Hematopoietic multipotent progenitor cell treated with erythropoietin and hydrocortisone succinate and interleukin-3 and kit ligand, for 17 days (in vitro differentiated cells): ENCODE data around the gene LOXL4.

Experiments used
- DNase-seq: peaks from one replicate; pipeline ENCODE4 v3.0.0-alpha.2; 2015; ENCODE audit warnings: low spot score

The LOXL4 gene

DNA sequence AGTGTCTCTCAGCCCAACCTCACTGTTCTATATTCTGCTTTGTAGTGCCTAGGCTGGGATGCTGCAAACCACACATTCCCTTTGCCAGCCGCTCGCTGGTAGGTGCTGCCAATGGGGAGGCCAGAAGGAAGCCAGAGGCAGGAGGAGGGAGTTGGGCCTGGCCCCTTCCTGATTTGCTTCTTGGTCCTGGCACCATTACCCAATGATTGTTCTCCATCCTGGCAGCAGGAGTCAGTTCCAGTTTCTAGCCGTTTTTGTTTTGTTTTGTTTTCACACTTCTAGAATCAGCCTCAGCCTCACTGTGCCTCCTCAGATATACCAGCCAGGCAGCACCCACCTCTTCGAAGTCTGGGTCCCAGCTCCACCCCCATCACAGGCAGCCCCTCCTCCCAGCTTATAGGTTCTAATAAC is 27.4 kb upstream of the LOXL4 start:
- DNase-seq: no peak

- DNase-seq: no peak
Measured at GRCh38 chr10:98294270-98294627, 26.3 kb upstream of the LOXL4 start.

GRCh38 chr10:98293550-98294269 is 25.7 kb upstream of the LOXL4 start:
- DNase-seq: no peak

DNA sequence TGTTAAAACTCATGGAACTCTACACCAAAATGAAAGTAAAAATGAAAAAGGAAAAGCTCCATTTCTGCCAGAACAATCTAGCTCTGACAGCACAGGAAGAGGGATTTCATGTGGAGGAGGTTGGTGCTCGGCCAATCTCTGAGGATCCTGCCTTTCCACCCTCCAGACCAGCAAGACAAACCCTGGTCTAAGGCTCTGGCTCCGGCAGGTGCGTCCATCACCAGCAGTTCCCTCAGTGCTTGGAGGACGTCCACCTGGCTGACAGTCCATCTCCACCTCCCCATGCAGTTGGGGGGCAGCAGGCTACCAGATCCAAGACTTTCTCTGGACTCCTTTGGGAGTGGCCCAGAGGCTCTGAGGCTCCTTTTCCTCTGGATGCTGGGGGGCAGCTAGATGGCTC is 25.0 kb upstream of the LOXL4 start:
- DNase-seq: no peak

DNA sequence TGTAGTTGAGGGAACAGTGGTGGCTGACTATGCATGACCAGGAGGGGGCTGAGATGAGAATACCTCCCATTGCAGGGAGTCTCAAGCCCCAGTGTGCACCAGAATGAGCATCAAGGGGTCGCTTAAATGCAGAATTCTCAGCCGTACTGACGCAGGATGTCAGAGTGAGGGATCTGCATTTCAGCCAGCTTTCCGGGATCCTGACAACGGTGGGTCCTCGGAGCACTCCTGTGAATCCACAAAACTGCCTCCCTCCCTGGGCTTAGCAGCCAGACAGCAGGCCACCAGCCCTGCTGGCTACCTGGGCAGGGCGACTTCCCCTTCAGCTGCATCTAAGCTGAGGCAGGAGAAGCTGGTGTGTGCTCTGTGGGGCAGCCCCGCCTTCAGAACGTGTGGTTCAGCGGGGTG is 21.8 kb upstream of the LOXL4 start:
- DNase-seq: no peak

GRCh38 chr10:98287321-98287720 is 19.3 kb upstream of the LOXL4 start:
- no peak for DNase-seq

DNA sequence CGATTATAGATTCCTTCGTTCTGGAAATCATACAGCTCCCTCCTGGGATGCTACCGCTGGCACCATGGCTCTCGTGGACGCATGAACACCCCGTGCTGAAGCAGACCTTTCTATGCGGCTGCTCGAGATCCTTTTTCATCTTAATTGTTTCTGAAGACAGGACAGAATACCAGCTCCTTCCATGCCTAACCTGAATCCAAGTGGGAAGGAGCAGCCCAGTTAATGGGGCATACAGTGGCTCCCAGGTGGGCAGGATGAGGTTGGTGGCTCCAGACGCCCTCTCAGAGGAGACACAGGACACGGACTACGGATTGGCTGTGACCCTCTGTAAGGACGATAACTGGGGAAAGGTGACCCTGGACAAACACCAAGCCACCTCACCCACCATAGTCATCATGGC is 18.4 kb upstream of the LOXL4 start:
- no peak for DNase-seq

DNA sequence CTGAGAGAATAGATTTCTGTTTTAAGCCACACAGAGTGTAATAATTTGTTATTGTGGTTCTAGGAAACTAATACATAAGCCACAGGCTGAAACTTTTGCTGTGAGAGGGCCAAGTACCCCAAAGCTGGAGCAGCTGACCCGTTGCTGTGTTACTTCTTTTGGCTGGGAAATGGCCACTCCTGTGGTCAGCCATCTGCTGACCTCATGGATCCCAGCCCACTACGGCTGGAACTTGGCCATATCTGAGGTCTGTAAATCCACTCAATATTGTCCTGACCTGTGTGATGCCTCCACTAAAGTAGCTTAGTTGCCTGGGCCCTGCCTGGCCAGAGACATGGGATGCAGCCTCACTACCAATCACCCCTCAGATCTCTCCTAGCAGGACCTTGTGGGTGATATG is 17.4 kb upstream of the LOXL4 start:
- no peak for DNase-seq

DNA sequence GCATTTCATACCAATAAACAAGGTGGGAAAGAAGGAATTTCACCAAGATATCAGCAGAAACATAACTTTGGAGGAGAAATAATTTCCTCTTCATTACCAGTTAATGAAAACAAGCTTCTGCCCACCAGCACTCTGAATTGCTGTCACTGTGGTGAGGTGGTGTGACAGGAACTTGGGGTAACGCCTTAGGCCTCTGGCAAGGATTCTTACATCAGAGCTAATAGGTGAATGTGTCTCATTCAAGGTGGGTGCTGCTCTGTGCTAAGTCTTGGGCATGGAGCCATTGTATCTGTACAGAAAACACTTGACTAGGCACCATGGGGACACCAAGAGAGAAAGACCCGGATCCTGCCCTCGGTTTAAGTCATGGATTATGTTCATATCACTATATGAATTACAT is 8.3 kb upstream of the LOXL4 start:
- no peak for DNase-seq

GRCh38 chr10:98274562-98274961 is 6.6 kb upstream of the LOXL4 start:
- DNase-seq: no peak

DNA sequence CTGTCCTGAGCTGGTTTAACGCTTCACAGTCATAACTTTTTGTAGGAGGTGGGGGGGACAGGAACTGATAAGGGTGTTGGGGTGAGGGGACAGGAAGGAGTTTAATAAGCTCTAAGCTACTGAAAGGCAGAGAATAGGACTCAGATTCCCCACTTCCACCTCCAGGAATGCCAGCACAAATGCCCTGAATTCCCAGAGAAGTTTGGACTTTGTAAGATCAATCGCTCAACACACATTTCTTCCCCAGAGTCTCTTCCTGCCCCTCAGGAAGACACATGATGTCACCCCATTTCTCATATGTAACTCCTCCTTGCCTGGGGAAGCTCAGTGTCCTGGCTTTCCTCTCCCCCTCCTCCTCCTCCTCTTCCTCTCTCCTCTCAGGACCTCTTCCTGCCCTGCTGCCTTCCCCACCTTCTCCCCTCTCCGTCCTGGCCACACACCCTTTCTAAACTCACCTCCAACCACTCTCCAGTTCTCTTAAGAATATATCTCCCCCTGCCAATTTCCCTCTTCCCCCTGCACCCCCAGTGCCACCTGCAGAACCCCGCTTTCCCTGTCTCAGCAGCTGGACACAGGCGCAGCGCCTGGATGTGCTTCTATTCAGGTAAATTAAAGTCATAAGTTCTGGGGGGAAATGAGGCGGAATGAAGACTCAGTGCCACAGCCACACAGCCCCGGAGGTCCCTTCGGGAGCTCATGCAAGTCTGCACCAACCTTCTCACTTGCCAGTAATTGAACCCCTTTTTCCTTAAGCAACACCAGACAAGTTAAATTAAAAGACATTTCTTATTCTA is 5.3 kb upstream of the LOXL4 start:
- DNase-seq: no peak

DNA sequence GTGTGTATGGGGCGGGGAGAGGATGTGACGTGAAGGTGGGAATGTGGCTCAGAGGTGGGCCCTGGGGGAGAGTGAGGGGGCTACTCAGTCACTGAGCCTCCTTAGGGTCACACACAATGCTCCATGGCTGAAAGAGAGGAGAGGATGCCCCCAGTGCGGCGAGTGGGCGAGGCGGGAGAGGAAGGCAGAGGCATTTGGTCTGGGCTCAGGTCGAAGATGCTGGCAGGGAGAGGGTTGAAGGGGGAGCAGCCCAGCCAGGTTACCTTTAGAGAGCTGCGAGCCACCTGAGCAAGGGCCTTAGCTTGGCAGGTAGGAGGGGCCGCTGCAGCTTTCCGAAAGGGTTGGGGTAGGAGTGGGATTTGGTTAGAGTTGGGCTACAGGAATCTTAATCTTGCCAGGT is 4.7 kb upstream of the LOXL4 start:
- DNase-seq: no peak

GRCh38 chr10:98272245-98272644 is 4.3 kb upstream of the LOXL4 start:
- no peak for DNase-seq

- no peak for DNase-seq
Measured at GRCh38 chr10:98270786-98271185, 2.8 kb upstream of the LOXL4 start.

DNA sequence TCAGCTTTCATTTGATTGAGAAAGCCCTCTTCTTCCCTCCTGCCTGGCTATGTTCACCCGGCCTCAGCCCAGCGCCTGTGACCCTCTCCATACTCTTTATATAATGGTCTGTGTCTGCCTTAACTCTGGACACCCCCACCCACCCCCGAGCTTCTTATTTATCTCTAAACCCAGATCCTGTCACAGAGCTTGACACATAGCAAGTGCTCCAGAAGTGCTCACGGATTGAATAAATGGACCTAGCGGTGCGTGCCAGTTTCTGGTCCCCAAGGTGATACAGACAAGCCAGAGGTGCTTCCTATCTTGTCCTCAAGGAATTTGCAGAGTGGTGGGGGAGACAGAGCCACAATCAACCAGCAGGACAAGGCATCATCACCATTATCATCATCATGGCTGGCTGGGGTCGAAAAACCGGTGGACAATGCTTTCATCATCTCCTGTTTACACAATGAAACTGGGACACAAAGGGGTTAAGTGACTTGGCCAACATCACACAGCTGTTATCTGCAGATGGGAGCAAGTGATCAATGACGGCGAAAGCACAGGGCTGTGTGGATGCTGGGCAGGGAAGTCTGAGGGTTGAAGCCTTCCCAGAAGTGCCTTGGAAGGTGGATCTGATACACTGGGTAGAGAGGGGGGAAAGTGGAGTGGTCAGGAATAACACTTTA is 2.2 kb upstream of the LOXL4 start:
- DNase-seq: no peak

DNA sequence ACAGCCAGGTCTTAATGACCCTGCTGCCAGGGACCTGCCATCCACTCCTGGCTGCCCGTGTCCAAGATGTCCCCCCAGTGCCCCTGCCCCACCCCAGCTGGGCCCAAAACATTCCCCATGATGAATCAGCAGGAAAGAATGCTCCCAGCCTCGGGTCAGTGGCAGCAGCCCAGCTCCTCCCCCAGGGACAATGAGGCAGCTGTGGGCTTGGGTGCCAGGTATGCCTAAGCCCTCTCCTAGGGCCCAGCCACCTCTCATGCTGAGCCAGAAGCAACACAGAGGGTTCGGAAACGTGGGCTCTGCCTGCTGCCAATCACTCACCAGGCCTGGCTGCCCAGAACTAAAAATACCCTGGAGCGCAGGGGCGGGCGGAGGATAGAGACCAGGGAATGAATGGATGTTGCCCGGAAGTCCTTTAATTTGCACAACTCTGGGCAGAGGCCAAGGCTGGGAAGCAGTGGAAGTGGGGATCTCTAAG is 1.5 kb upstream of the LOXL4 start:
- DNase-seq: no peak

DNA sequence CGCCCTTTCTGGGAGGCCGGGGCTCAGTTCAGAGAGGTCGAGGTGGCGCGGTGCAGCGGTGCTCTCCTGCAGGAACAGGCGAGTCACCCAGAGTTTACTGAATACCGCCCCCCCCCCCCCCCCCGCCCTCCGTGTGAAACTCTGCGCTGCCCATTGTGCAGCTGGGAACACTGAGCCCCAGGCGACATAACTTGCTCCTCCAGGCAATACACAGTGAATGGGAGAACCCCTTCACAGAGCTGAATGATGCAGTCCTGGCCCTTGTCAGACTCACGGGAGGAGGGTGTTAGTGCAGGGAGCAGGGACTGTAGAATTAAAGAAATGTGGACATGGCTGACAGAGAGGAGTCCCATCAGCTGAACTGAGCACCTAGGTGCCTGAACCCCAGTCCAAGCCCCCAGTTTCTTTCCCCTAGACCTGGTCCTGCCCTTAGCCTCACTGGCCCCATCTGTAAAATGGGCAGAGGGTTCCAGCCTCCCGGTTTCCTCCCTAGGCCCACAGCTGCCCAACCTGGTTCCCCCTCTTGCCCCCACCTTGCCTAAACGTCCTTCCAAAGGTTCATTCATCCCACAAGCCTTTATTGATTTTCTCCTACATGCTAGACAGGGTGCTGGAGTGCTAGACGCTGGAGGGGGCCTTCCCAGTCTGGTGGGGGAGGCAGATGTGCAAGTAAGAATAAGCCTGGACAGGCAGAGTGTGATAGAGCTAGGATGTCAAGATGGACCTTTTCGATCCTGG is 869 bp upstream of the LOXL4 start:
- no peak for DNase-seq

DNA sequence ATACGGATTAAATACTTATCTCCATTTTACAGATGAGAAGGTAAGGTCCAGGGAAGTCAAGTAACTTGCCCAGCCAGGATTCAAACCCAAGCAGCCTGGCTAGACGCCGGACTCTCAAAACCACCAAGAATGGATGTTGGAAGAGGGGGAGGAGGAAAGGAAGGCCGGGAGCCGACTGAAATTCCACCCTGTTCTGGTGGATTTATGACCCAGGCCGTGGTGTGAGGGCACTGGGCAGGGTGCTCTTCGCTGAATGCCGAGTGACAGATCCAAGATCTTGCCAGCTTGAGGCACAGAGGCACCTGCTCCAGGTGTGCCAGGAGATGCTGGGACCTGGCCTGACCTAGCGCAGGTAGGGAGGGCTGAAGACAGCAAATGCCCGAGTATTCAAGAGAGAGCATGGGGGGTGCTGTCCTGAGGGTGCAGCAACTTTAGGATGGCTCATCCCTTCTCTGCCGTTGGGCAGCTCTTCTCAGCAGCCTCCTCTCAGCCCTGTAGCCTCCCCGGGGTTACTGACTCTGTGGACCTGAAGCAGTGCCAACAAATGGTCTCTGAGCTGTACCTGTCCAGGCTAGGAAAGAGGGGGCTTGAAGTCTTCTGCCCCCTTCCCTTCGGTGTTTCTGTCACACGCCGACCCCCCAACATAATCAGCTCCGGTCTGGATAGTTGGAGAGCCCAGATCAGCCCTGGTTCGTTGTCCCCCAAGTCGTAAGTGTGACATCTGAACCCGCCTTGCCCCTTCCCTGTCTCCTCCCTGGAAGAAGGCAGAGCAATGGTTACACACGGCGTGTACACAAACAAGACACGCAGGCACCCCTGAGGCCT is 713 bp downstream of the LOXL4 start:
- no peak for DNase-seq

DNA sequence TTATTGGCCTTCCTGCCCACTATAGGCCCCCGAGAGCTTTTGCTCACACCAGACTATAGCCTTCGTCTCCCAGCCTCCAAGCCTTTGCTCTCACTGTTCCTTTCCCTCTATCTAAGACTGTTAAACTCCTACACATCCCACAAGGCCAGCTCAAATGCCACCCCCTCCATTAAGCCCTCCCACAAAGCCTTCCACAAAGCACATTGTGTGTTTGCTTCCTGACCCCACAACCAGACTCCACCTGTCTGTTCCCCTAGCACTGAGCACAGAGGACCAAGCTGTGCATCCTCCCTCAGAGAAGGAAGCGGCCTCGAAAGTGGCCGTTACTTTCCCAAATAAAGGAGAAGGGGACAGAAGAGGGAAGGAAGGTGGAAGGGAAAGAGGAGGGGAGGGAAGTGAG is 1.3 kb downstream of the LOXL4 start:
- no peak for DNase-seq

DNA sequence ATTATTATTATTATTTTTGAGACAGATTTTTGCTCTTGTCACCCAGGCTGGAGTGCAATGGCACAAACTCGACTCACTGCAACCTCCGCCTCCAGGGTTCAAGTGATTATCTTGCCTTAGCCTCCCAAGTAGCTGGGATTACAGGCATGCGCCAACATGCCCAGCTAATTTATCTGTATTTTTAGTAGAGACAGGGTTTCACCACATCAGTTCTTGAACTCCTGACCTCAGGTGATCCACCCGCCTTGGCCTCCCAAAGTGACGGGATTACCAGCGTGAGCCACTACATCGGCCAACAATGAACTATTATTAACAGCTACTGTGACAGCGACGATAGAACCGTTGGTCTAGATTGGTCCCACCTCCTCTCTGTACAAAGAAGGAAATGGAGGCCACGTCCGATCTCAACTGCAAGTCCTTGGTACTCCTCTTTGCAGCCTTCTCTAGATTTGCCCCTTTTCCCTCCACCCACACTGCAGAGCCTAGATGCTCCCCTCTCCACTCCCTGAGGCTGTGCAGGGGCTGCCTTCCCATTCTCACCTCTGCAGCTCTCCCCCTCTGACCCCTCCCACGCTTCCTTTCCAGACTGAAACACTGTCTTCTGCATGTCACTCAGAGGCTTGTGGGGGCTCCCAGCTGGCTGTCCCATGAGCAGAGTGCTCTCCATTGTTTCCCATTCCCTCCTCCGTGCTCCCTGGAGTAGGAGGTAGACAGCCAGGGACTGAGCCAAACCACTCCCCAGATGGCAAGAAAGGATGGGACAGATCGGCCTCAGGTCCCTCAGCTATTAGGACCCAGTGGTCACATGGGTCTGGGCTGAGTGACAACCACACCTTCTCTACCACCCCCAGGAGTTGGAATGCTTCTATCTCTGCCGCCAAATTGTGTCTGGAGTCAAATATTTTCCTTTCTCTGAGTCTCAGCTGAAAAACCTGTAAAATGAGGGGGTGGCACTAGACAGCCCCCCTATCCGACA is 2.3 kb downstream of the LOXL4 start:
- no peak for DNase-seq
